Activated CD4-positive, CD25-positive, alpha-beta regulatory T cell (primary cell): ENCODE measurements around the gene PRSS38.

Experiments used
- DNase-seq, 4 experiments: peaks; one replicate each; lab custom pipeline; 2025; lab: John Stamatoyannopoulos, UW

Gene PRSS38

DNA sequence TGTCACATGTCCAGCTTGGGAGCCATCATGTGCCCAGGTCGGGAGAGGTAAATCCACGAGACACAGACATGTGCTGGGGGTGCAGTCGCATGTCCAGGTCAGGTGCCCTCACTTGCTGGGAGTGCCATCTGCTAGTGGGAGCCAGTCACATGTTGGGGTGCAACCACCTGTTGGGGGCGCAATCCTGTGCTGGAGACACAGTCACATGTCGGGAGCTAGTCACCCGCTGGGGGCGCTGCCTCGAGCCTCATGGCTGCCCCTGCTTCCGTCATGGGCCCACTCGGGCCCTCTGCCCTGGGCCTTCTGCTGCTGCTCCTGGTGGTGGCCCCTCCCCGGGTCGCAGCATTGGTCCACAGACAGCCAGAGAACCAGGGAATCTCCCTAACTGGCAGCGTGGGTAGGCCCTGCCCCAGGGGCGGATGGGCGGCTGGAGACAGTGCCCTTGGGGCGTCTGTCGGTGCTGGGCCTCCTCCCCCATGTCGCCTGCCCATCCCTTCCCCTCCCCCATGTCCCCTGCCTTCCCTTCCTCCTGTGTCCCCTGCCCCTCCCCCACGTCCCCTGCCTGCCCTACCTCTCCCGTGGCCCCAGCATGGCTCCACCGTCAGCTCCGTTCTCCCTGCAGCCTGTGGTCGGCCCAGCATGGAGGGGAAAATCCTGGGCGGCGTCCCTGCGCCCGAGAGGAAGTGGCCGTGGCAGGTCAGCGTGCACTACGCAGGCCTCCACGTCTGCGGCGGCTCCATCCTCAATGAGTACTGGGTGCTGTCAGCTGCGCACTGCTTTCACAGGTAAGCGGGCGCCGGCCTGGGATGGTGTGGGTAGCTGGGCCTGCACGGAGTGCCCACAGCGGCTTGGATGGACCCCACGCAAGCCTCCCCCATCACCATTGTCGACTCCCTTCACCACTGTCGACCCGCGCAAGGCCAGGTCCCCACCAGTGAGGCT, at the start of gene PRSS38:
Gene PRSS38 (plus strand): TSS at position 208 of the 942 bp plus-strand sequence. CDS start 42 bp downstream, at position 250.
- DNase-seq = no peak

DNA sequence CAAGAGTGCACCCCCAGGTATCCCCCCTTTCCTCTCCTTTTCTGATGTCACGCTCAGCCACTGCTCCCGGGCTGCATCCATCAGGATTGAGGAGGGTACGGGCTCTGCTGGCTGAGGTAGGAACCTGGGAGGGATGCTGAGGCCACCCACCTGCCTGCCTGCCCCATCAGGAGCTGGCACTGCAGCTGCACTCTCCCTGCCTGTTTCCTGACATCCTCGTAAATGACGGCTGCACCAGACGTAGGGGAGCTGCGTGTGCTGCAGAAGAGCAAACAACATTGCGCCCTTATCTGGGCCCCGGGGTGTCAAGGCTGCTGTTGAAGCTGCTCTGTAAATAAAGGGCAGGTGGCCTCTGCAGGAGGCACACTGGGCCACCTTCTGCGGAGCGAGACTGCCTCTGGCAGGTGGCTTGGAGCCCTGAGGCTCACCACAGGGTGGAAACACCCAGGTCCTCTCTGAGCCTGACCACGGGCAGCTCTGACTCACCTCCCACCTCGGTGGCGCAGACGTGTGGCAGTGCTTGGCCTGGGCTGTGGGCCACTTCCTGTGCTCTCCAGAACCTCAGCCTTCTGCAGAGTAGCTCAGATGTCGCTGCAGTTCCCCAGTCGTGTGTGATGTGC, 49.4 kb upstream of the PRSS38 start:
- DNase-seq = peak in 3 of 4 experiments; percentile 31 to 68 (median 61)

DNA sequence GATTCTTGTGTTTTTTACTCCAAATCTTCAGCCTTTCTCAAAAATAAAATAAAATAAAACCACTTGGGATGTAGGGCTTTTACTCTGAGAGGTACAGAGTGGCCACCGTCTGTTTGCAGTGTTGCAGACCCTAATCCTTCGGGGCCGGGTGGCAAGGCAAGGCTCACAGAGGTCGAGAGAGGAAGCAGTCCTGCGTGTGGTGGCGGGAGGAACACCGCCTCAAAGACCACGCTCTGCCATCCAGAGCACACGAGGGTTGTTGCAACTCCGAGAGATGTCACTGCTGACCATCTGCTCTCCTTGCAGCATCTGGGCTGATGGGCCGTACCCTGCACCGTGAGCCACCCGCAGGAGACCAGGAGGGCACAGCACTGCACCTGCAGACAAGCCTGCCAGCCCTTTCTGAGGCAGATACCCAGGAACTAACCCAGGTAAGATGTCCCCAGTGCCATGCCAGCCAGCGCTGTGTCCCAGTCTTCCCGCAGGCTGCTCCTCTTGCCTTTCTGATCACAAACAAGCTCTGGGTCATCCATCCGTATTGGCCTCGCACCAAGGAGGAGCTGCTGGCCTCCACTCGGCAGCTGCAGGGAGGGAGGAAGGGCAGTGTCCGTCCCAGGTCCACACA, 48.7 kb upstream of the PRSS38 start:
- no peak for DNase-seq

DNA sequence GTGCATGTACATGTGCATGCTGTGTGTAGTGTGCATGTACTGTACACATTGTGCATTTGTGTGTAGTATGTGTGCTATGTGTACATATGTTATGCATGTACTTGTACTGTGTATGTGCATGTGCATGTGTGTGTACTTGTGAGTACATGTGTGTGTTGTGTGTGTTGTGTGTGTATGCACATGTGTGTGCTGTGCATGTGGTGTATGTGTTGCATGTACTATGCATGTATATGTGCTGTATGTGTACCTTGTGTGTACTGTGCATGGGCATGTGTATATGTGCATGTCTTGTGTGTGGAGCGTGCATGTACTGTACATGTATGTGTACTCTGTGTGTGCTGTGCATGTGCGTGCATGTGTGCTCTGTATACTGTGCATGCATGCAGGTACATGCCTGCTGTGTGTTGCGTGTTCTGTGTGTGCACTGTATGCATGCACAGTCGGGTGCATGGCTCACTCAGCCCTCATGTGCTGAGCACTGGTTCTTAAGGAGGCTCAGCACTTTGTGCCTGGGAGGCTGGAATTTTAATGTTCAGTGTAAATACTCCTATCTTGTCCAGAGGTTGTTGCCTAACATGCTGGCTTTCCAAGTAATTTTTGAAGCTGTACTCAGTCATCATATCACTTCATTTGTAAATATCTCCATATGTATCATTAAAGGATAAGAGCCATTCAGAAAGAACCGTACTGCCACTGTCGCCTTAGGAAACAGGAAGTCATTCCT, 47.9 kb upstream of the PRSS38 start:
- no peak for DNase-seq

DNA sequence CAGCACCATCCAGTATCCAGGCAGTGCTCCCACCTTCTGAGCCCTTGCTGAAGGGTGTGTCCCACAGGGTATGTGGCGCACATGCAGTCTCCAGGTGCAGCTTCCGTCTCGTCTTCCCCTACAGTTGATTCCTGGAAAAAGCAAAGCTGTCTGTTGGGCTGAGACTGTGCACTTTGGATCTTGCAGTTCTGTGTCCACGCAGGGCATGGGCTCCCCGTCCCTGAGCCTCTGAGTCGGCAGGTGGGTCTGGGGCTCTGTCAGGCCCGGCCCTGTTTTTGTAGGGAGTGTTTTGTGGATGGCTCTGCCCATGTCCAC, 47.4 kb upstream of the PRSS38 start:
- DNase-seq = no peak

DNA sequence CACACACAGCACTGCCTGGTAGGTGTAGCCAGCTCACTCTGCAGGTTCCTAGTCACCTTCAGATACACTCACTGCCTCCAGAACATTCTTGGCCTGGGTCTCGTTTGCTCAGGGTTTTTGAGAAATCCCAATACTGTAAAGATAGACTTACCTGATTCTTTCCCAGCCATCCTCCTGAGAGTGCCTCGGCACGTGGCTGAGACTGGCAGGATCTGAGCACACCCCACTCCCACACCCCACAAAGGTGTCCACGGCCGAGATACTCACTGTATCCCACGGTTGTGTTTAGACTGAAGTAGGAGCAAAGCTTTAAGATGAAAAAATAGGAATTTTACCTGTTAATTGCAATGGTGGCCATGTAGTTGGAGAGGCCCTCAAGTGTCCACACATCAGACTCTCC, 46.8 kb upstream of the PRSS38 start:
- no peak for DNase-seq

DNA sequence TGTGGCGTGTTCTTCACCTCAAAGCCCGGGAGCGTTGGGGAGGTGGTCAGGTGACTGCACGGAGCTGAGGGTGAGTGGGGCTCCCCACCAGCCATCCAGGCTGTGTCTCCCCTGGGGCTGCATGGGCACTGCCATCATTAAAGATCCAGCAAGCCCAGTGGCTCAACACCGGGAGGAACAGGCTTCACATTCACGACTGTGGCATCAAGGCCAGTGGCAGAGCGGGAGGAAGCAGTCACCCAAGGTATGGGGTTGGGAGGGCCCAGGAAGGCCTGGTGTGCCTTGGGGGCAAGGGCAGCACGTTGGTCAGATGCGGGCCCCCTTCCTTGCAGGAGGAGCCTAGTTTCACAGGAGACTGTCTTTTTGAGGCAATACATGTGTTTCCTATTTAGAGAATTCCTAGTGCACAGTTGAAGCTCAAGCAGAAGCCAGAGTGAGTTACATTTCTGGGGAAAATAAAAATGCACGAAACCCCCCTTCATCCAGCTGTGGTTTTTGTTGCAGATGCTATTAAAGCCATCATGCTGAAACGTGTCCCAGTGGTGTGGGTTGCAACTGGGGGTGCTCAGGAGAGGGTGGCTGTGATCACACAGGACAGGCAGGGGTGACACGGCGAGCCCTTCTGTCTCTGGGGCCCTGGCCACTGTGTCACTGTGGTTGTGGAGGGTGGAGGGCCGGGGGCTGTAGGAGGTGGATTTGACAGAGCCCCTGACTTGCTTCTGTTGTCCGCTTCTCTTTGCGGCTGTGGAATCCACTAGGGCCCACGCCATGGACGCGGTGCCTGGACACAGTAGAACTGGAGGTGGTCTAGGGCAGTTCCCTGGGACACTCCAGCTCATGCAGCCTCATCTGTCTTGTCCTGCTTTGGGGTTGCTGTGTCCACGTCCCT, 46.2 kb upstream of the PRSS38 start:
- DNase-seq = no peak

DNA sequence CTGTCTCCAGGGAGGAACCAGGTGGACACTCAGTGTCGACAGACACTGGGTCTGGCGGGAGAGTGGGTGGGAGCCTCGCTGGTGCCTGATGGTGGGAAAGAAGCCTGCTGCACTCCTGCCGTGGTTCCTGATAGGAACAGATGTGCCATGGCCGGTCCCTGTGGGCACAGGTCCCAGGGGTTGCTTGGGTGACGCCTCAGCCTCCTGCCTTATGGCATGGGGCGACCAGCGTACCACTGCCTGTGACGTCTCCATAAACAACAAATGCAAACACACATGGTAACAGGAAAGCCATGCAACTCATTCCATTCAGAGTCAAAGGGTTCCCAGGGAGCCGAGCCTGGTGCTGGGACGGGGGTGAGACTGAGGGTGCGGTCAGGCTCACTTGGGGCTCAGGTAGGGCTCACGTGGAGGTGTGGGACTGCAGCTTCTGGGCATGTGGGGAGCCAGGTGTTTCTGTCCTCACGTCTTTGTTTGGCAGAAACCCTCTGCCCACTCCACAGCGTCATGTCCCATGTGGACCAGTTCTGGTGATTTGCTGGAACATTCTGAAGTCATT, 45.5 kb upstream of the PRSS38 start:
- DNase-seq = no peak

DNA sequence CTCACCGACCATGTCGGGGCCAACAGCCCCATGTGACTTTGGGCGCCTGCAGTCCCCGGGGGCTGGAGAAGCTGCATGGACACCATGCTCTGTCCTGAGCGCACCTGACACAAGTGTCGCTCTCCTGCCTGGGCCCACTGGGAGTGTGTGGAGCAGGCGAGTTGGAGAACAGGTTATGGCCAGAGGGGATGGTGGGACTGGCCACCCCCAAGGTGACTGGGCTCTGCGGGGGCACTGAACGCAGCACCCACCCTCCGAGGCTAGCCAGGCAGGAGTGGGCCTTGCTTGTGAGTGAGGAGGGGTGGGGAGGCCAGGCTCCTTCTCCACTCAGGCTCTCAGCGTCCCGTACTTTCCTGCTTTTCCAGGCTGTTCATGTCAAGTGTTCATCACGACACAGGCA, 44.7 kb upstream of the PRSS38 start:
- no peak for DNase-seq

DNA sequence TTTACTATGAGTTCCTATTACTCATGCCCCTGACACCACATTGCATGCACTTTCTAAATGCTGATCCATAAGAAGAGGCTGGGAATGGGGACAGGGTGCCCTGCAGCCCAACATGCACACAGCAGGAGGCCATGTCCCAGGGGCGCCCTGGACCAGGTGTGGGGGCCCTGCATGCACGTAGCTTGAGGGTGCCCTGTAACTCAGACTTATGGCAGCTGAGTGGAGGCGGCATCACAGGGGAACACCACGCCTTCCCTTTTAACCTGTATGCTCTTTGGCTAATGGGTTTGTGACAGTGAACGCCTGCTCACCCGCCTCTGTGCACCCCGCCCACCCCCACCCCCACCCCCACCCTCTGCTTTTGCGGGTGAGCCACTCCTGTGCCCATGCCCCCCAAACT, 44.1 kb upstream of the PRSS38 start:
- DNase-seq = no peak

DNA sequence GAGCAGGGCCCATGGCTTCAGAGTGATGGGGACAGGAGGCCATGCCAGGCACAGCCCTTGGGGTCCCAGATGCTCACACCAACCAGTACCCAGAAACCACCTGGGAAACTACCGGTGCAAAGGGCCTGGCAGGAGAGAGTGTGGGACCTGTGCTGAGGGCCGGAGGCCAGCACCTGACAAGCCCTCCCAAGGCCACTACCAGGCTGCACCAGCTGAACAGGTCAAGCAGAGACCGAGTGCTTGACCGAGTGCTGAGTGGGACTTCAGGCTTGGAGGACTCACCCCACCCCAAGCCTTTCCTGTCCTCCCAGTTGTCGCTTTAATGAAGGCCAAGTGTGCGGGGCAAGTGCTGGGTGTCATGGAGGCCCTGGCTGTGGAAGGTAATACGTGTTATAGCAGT, 43.7 kb upstream of the PRSS38 start:
- no peak for DNase-seq

DNA sequence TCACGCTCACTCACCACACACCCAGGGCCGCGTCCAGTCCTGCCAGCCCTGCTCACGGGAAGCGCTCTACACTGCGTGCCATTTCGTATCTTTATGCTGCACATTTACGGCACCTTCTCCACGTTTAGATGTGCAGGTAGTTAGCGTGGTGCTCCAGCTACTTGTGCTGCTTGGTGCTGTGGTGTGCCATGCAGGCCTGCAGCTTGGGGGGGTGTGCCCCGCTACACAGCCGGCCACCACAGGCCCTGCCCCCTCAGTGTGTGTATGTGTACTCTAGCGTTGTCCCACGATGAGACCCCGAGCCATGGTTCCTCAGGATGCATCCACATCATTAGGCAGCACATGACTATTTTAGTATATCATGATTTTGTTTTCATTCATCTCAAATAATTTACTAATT, 41.9 kb upstream of the PRSS38 start:
- DNase-seq = no peak

DNA sequence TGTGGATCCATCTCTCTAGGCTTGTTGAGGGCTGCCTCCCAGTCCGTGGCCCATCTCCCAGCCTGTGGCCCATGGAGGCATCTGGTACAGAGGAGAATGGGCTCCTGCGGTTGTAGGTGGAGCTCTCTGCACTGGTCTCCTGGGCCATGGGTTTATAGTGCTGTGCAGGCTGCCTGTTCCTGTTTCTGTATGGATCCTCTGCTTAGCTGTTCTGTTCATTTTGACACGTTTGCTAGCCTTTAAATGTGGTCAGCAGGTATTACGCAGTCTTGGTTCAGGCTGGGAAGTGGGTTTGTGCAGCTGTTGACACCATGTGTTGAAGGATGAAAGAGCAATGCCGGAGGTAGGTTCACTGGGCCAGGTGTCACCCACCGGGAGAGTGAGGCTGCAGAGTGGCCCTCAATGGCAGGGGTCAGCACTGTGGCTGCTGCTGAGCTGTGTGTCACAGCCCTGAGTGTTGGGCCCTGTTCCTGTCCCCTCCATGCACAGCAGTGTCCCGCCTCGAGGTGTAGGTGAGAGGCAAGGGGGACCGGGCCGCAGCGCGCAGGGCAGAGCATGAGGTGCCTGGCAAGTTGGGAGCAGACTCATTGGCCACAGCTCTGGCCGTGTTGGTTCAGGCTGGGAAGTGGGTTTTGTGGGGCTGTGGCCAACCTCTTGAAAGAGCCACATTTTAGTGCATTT, 41.3 kb upstream of the PRSS38 start:
- DNase-seq = no peak

DNA sequence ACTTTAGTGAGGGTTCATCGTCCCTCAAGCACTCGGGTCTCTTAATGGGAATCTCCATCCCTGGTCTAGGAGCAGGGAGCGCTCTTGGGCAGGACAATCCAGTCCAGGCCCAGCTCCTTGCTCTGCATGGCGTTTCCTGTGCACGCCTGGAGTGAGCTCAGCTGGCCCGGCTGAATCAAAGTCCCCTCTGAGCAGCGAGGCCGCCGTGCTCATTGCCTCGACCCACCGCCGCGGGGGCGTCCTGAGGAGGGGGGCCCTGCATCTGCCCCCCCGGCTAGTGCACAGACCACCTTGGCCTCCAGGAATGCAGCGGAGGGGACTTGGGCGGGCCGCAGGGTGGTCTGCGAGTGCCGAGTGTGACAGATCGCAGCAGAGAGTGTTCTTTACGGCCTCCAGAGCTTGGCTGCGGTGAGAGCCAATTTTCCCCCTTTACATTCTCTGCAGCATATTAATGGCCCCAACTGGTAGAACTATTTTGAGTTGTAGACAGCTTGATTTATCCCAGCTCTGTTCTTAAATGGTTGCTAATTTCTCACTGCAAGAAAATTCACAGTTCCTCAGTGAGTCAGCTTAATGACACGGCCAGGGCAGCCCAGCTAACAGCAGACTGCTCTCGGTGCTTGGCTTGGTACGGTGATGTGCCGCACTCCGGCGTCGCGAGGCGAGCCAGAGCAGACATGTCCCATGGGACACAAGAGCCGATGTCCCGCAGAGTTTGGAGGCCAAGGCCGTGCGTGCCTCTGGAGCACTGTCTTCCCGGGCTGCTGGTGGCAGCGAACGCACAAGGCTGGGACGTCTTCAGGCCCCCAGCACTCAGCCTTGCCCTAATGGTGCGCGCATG, 40.4 kb upstream of the PRSS38 start:
- DNase-seq = no peak

DNA sequence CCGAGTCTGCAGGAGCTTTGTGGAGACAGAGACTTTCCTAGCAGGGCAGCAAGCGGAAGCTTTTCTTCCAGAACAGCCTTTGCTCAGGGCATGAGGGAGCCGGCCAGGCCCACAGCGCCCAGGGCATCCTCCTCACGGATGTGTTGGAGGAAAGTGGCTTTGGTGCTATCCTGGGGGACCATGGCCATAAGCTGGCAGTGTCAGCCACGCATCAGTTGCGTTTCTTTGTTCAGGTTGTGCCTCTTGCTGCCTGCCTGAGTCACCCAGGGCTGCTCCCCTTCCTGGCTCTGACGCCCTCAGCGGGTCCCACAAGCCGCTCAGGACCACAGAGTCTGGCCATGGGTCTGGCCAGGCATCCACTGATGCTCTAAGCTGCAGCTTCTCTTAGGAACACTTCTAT, 39.6 kb upstream of the PRSS38 start:
- no peak for DNase-seq

DNA sequence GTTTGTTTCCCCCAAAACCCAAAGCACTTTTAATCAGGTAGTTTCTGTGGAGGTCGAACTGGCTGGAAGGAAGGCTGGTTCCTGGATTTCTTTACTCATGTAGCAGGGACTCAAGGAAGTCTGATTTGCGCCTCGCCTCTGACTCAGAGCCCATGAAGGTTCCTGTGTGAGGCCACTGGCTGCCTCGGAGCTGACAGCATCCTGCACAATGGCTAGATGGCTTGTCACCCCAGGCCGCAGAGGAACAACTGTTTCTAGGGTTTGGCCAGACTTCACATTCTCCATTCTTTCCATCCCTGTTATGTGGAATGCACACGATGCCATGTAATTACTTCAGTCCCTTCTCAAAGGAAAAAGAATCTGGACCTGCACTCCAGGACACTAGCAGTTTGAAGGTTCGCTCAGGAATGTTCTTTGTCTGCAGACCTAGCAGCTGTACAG, 39.1 kb upstream of the PRSS38 start:
- DNase-seq = no peak

DNA sequence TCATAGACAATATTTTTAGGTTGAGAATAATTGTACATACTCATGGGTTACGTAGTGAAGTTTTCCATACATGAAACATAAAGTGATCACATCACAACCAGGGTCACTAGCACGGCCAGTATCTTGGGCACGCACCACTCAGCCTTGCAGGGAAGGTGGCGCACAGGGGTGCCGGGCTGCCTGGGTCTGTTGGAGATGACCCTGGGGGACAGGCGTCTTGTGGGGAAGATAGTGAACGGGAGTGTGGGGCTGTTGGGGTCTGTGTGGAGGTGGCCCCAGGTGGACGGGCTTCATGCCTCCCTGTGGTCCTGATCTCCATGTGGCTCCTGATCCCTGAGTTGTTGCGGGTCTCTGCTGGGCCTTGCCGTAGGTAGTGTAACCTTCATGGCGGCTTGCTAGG, 38.3 kb upstream of the PRSS38 start:
- no peak for DNase-seq

DNA sequence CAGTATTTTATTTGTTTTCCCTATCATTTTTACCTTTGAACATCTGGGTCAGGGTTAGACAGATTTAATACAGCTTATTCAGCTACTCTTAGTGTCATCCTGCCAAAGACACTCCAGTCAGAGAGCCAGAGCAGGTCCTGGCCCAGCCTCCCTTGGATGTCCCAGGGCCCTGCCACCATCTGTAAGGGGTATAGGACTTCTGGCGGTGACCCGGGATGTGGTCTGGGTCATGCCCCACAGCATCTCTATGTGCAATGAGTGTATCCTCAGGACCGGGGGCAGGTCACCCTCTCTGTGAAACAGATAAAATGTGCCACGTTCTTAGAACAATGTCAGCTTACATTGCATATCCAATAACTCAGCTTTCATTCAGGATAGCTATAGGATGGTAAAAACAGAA, 37.8 kb upstream of the PRSS38 start:
- no peak for DNase-seq

DNA sequence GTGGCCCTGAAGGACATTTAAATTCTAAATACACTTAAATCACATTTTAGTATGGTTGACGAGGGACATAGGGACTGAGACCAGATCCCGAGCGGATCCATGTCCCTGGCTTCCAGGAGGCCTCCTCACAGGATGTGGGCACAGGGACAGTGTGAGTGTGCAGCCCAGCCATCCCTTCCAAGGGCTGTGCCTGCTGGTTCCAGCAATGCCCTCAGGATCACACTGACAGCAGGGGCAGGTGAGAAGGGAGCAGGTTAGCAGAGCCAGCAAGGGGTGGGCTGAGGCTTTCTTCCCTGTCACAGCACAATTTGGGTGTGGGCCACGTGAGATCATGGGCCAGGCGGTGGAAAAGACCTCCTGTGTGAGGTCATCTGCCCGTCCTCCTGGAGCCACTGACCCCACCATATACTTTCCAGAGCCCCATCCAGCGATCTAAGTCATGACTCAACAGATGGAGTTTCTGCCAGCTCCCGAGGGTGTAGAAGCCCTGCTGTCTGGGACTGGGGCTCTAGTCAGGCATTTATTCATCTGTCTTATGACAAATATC, 37.0 kb upstream of the PRSS38 start:
- DNase-seq = no peak
